Liver (tissue), 9 donors: ENCODE results near the gene PPM1A. TPM values are rescaled to one million over a fixed set of nuclear protein-coding genes. Genes with fewer than 3 reads are reported as not detected.

Source experiments
- DNase-seq: peaks from one replicate; pipeline ENCODE4 v3.0.0-alpha.2; 2017; ENCODE audit warnings: low spot score
- H3K27ac ChIP-seq, 2 donors: one replicate each; pipeline ENCODE4 v1.7.0; 2013; ENCODE audit warnings: inconsistent platforms in 2 of 2, low read length in 2 of 2, control low read depth in 1 of 2, low read depth in 1 of 2, mild to moderate bottlenecking in 1 of 2
- H3K27me3 ChIP-seq, 4 donors: one replicate each; pipeline versions ENCODE4 v1.6.1 to v1.7.0; 2013; ENCODE audit warnings: low read length in 3 of 4, inconsistent platforms in 1 of 4, mild to moderate bottlenecking in 1 of 4, moderate library complexity in 1 of 4; ENCODE audit not compliant: control insufficient read depth in 4 of 4, insufficient read depth in 4 of 4
- H3K36me3 ChIP-seq, 4 donors: one replicate each; pipeline versions ENCODE4 v1.6.1 to v1.7.0; 2013; ENCODE audit warnings: low read length in 3 of 4, mild to moderate bottlenecking in 3 of 4, low read depth in 1 of 4, moderate library complexity in 1 of 4; ENCODE audit not compliant: control insufficient read depth in 4 of 4, insufficient read depth in 3 of 4
- H3K4me1 ChIP-seq, 4 donors: one replicate each; pipeline versions ENCODE4 v1.6.1 to v1.7.0; 2013; ENCODE audit warnings: low read length in 3 of 4, mild to moderate bottlenecking in 3 of 4, moderate library complexity in 1 of 4; ENCODE audit not compliant: control insufficient read depth in 4 of 4, insufficient read depth in 4 of 4
- H3K4me3 ChIP-seq, 3 donors: one replicate each; pipeline versions ENCODE4 v1.6.1 to v1.7.0; 2013; ENCODE audit warnings: low read length in 3 of 3, control low read depth in 1 of 3, low read depth in 1 of 3, mild to moderate bottlenecking in 1 of 3
- H3K9ac ChIP-seq, 2 donors: one replicate each; pipeline ENCODE4 v1.7.0; 2013; ENCODE audit warnings: low read length in 2 of 2, mild to moderate bottlenecking in 2 of 2, moderate library complexity in 2 of 2, control low read depth in 1 of 2, low read depth in 1 of 2
- H3K9me3 ChIP-seq, 4 donors: one replicate each; pipeline versions ENCODE4 v1.6.1 to v1.7.0; 2013; ENCODE audit warnings: low read length in 3 of 4; ENCODE audit not compliant: control insufficient read depth in 4 of 4
- EGR1 ChIP-seq, 2 donors: IDR thresholded peaks; 2 replicates each; pipeline ENCODE4 v1.6.1; 2016 to 2018; ENCODE audit warnings: antibody characterized with exemption in 2 of 2, low read depth in 2 of 2
- FOXA1 ChIP-seq: IDR thresholded peaks from 2 replicates; pipeline ENCODE4 v1.6.1; 2016; ENCODE audit warnings: antibody characterized with exemption
- JUND ChIP-seq, 2 donors: IDR thresholded peaks; 2 replicates each; pipeline ENCODE4 v1.6.1; 2016; ENCODE audit warnings: antibody characterized with exemption in 2 of 2
- NR2F2 ChIP-seq: IDR thresholded peaks from 2 replicates; pipeline ENCODE4 v1.6.1; 2016; ENCODE audit warnings: antibody characterized with exemption
- RAD21 ChIP-seq, 2 donors: IDR thresholded peaks; 2 replicates each; pipeline ENCODE4 v1.6.1; 2016; ENCODE audit warnings: antibody characterized with exemption in 2 of 2, mild to moderate bottlenecking in 2 of 2
- RXRA ChIP-seq, 2 donors: IDR thresholded peaks; 2 replicates each; pipeline ENCODE4 v1.6.1; 2017 to 2018; ENCODE audit warnings: antibody characterized with exemption in 2 of 2, mild to moderate bottlenecking in 1 of 2
- SP1 ChIP-seq: IDR thresholded peaks from 2 replicates; pipeline ENCODE4 v1.6.1; 2018; ENCODE audit warnings: antibody characterized with exemption, mild to moderate bottlenecking
- TAF1 ChIP-seq: conservative IDR thresholded peaks from 2 replicates; pipeline ENCODE4 v1.6.1; 2016; ENCODE audit warnings: antibody characterized with exemption, mild to moderate bottlenecking
- YY1 ChIP-seq: IDR thresholded peaks from 2 replicates; pipeline ENCODE4 v1.6.1; 2016; ENCODE audit warnings: antibody characterized with exemption, mild to moderate bottlenecking
- WGBS: extraction: QIAGEN DNeasy Blood & Tissue Kit; methylation state at CpG from one replicate; pipeline ENCODE4 v1.1.7; 2013; 5-methylcytosine and 5-hydroxymethylcytosine counted together
- polyA plus RNA-seq, 2 donors: library from polyadenylated mRNA; stranded (reverse) in 1 of 2; unstranded in 1 of 2; fragments of 200-250 nt in 1 of 2; fragments of >200 nt in 1 of 2; fragmentation: Nextera tagmentation in 1 of 2; extraction: Ambion mirVana in 1 of 2; gene quantifications; one replicate each; pipeline versions ENCODE4 v1.2.1 to v1.2.3, GENCODE V29; 2013 to 2015
- total RNA-seq, 2 donors: library from RNA; depleted of rRNA; stranded (reverse); fragments of >200 nt; gene quantifications; one replicate each; pipeline ENCODE4 v1.2.3, GENCODE V29; 2014
- TF ChIP-seq, protein P1 (sequence below): IDR thresholded peaks from 2 replicates; pipeline ENCODE4 v1.6.1; 2016; ENCODE audit warnings: antibody characterized with exemption, mild to moderate bottlenecking
- TF ChIP-seq, protein P2 (sequence below): IDR thresholded peaks from 2 replicates; pipeline ENCODE4 v1.6.1; 2016; ENCODE audit warnings: antibody characterized with exemption
- TF ChIP-seq, protein P3 (sequence below): IDR thresholded peaks from 2 replicates; pipeline ENCODE4 v1.6.1; 2016; ENCODE audit warnings: antibody characterized with exemption
- TF ChIP-seq, protein P4 (sequence below): IDR thresholded peaks from 2 replicates; pipeline ENCODE4 v1.6.1; 2016; ENCODE audit warnings: antibody characterized with exemption
- TF ChIP-seq, protein P5 (sequence below): fragments of 150-350 bp; IDR thresholded peaks from 2 replicates; pipeline ENCODE4 v1.5.1; 2017; ENCODE audit warnings: improper control_type of control experiment, low read depth, low read length; ENCODE audit not compliant: missing input control
- donor health status: healthy.
- donor health status: healthy.
- donor health status: healthy.
- donor health status: healthy.
- donor health status: healthy.

PPM1A gene
- total and polyA plus RNA-seq, 4 donors, result 23.0 to 43.2 (median 29.5) TPM

DNA sequence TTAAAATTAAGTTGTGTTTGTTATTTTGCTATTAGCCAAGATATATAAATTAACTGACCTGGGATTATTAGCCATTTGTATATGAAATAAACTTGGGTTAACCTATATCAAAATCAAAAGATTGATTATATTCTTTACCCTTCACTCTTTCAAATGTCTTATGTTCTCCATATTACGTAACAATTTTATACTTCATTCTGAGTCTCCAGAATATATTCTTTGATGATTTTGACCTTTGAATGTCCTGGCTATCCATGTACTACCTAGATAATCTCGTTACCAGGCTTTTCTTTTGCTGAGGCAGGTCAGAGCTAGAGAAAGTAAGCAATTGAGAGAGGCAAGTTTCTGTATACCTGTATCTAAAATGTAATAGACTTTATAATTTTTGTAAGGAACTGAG is 3.6 kb downstream of the PPM1A start:
- Histone ChIP-seq H3K4me3 (no peak overlapping the region), H3K4me1 (peaks cover 8 to 58% (median 42%) of the 10 kb centered on the region in 4 donors), H3K36me3 (no peaks in the 10 kb centered on the region), H3K9ac (no peak overlapping the region), H3K27ac (no peak overlapping the region), H3K27me3 (no peaks in the 10 kb centered on the region), H3K9me3 (no peaks in the 10 kb centered on the region)
- WGBS, result 44% methylated on average over 2 of the region's 2 CpGs
- no peak for DNase-seq
- TF ChIP-seq, protein P1, sequence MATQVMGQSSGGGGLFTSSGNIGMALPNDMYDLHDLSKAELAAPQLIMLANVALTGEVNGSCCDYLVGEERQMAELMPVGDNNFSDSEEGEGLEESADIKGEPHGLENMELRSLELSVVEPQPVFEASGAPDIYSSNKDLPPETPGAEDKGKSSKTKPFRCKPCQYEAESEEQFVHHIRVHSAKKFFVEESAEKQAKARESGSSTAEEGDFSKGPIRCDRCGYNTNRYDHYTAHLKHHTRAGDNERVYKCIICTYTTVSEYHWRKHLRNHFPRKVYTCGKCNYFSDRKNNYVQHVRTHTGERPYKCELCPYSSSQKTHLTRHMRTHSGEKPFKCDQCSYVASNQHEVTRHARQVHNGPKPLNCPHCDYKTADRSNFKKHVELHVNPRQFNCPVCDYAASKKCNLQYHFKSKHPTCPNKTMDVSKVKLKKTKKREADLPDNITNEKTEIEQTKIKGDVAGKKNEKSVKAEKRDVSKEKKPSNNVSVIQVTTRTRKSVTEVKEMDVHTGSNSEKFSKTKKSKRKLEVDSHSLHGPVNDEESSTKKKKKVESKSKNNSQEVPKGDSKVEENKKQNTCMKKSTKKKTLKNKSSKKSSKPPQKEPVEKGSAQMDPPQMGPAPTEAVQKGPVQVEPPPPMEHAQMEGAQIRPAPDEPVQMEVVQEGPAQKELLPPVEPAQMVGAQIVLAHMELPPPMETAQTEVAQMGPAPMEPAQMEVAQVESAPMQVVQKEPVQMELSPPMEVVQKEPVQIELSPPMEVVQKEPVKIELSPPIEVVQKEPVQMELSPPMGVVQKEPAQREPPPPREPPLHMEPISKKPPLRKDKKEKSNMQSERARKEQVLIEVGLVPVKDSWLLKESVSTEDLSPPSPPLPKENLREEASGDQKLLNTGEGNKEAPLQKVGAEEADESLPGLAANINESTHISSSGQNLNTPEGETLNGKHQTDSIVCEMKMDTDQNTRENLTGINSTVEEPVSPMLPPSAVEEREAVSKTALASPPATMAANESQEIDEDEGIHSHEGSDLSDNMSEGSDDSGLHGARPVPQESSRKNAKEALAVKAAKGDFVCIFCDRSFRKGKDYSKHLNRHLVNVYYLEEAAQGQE, result no peak
- TF ChIP-seq RAD21 (IDR thresholded peaks at IDR 0.05) (no peak), SP1 (no peak), JUND (IDR thresholded peaks at IDR 0.05) (no peak), EGR1 (IDR thresholded peaks at IDR 0.05; ENCODE audit: low read depth in 2 of 2) (no peak)
- TF ChIP-seq, protein P2, sequence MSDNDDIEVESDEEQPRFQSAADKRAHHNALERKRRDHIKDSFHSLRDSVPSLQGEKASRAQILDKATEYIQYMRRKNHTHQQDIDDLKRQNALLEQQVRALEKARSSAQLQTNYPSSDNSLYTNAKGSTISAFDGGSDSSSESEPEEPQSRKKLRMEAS, result no peak
- TF ChIP-seq, protein P3, sequence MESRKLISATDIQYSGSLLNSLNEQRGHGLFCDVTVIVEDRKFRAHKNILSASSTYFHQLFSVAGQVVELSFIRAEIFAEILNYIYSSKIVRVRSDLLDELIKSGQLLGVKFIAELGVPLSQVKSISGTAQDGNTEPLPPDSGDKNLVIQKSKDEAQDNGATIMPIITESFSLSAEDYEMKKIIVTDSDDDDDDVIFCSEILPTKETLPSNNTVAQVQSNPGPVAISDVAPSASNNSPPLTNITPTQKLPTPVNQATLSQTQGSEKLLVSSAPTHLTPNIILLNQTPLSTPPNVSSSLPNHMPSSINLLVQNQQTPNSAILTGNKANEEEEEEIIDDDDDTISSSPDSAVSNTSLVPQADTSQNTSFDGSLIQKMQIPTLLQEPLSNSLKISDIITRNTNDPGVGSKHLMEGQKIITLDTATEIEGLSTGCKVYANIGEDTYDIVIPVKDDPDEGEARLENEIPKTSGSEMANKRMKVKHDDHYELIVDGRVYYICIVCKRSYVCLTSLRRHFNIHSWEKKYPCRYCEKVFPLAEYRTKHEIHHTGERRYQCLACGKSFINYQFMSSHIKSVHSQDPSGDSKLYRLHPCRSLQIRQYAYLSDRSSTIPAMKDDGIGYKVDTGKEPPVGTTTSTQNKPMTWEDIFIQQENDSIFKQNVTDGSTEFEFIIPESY, result no peak
- TF ChIP-seq, protein P4, sequence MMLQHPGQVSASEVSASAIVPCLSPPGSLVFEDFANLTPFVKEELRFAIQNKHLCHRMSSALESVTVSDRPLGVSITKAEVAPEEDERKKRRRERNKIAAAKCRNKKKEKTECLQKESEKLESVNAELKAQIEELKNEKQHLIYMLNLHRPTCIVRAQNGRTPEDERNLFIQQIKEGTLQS, result no peak

DNA sequence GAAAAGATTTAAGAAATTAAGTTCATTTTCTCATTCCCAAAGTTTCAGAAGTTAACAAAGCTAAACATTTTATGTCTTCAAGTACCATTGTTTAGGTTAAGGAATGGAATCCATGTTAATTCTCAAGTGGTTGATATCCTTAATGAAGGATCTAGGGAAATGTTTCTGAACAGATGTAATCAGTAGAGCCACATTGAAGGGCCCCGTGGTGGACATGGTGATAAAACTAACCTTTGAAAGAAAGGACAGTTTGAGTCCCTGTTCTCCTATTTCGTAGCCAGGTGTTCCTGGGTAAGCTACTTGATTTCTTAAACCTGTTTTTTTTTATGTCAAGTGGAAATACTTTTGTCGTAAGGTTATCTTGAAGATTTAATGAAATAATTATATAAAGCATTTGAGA is 4.6 kb downstream of the PPM1A start:
- H3K27ac ChIP-seq, result no peak overlapping the region
- WGBS, result 46% methylated on average over 3 of the region's 3 CpGs
- H3K9me3 ChIP-seq, result no peaks in the 10 kb centered on the region
- H3K4me3 ChIP-seq, result no peak overlapping the region
- H3K4me1 ChIP-seq, result peaks cover 8 to 56% (median 42%) of the 10 kb centered on the region in 4 donors
- TF ChIP-seq, protein P5, sequence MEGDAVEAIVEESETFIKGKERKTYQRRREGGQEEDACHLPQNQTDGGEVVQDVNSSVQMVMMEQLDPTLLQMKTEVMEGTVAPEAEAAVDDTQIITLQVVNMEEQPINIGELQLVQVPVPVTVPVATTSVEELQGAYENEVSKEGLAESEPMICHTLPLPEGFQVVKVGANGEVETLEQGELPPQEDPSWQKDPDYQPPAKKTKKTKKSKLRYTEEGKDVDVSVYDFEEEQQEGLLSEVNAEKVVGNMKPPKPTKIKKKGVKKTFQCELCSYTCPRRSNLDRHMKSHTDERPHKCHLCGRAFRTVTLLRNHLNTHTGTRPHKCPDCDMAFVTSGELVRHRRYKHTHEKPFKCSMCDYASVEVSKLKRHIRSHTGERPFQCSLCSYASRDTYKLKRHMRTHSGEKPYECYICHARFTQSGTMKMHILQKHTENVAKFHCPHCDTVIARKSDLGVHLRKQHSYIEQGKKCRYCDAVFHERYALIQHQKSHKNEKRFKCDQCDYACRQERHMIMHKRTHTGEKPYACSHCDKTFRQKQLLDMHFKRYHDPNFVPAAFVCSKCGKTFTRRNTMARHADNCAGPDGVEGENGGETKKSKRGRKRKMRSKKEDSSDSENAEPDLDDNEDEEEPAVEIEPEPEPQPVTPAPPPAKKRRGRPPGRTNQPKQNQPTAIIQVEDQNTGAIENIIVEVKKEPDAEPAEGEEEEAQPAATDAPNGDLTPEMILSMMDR, result no peak
- no peak for TF ChIP-seq NR2F2
- no peak for TF ChIP-seq JUND (IDR thresholded peaks at IDR 0.05)
- TF ChIP-seq FOXA1, result no peak
- TF ChIP-seq, protein P1, result no peak
- TF ChIP-seq, protein P4, result no peak
- TF ChIP-seq YY1, result no peak
- TF ChIP-seq RXRA (IDR thresholded peaks at IDR 0.05), result no peak
- TF ChIP-seq EGR1 (IDR thresholded peaks at IDR 0.05; ENCODE audit: low read depth in 2 of 2), result no peak
- no peak for TF ChIP-seq RAD21 (IDR thresholded peaks at IDR 0.05)
- TF ChIP-seq, protein P2, result no peak
- TF ChIP-seq TAF1, result no peak
- no peaks in the 10 kb centered on the region for H3K27me3 ChIP-seq
- no peaks in the 10 kb centered on the region for H3K36me3 ChIP-seq
- H3K9ac ChIP-seq, result peak overlapping the region in 1 of 2 donors; percentile 53
- no peak for DNase-seq
